Activated naive CD8-positive, alpha-beta T cell treated with anti-CD3 and anti-CD28 coated beads, Interleukin-2, amount 50 U/mL, for 16 hours (primary cell): ENCODE measurements around the gene PRDM12.
"Not testable (repeated sequence)": the region's sequence is repeated elsewhere in the genome, so short reads cannot be mapped to it uniquely, and the experiment has no call there.

Experiments
- DNase-seq: peaks from one replicate; pipeline ENCODE4 v3.0.0-alpha.2; 2020; ENCODE audit warnings: low read depth, low spot score

PRDM12 gene

DNA sequence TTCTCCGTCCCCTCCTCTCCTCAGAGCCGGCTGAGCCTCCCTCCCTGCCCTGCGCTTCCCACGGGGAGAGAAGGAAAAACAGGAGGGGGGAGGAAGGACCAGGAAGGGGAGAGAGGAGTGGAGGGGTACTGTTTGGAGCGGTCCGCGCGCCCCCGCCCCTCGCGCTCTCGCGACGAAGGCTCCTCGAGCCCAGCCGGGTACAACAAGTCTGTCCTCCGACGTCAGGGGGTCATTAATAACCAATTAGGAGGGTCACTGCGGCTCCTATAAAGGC lies 480 bp upstream of the PRDM12 start:
- DNase-seq, result no peak

DNA sequence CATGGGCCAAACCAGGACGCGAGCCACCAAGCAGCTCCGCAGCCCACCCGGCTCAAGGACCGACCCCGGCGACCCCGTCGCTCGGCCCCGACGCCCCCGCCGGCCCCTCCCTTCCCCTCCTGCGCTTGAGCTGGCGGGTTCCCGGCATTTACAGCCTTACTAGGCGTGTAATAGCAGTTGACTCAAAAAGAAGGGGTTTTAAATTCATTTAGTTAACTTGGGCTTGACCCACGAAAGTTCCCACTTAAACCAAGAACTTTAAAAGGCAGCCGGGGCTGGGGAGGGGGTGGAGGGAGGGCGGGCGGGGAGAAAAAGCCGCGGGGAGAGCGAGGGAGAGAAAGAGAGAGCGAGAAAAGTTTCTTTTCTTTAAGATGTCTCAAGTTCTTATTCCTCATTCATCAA lies 636 bp downstream of the PRDM12 start:
- no peak for DNase-seq

- no peak for DNase-seq
Measured at GRCh38 chr9:130665431-130666392, 1.3 kb downstream of the PRDM12 start.

DNA sequence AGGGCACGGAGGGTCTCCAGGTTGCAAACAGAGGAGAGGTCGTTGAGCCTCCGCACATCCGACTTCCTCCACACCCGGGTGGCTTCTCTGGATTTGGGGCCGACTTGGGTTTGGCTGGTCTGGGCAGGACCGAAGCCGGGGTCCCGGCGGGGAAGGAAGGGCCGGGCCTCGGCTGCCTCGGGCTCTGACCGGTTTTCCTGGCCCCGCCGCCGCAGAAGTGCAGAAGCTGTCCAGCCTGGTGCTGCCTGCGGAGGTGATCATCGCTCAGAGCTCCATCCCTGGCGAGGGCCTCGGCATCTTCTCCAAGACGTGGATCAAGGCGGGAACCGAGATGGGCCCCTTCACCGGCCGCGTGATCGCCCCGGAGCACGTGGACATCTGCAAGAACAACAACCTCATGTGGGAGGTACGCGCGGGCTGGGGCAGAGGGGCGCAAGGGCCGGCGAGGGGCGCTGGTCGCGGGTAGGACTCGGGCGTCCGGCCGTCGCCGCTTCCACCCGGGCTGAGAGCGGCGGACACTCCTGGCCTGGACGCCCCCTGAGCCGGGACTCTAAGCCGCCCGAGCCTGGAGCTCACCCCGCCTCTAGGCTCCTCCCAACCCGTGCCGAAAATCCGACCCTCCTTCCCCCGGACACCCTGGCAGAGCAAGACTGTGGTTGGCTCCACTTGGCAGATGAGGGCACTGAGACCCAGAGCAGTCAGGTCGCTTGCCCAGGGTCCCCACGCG lies 2.2 kb downstream of the PRDM12 start:
- DNase-seq, result no peak

- DNase-seq, result no peak
Measured at GRCh38 chr9:130667120-130667435, 2.7 kb downstream of the PRDM12 start.

- no peak for DNase-seq
Measured at GRCh38 chr9:130668196-130668595, 3.8 kb downstream of the PRDM12 start.

GRCh38 chr9:130668659-130669058 lies 4.3 kb downstream of the PRDM12 start:
- no peak for DNase-seq

GRCh38 chr9:130669965-130670364 lies 5.6 kb downstream of the PRDM12 start:
- DNase-seq, result no peak

DNA sequence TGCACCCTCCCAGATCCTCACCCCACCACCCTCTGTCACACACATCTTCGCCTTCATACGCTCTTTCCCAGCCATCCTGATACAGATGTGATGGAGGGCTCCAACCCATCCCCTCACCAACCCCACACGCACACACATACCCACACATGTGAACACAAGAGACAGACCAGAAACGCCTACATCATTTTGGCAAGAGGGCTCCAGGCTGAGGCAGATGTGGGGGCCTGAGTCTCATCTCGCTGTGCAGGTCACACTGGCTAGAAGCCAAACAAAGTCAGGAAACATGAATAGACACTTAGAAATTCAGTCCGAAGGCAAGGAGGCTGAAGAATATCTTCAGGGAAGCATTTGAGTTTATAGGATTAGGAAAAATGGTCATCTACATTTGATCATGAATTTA lies 6.2 kb downstream of the PRDM12 start:
- DNase-seq, result no peak

DNA sequence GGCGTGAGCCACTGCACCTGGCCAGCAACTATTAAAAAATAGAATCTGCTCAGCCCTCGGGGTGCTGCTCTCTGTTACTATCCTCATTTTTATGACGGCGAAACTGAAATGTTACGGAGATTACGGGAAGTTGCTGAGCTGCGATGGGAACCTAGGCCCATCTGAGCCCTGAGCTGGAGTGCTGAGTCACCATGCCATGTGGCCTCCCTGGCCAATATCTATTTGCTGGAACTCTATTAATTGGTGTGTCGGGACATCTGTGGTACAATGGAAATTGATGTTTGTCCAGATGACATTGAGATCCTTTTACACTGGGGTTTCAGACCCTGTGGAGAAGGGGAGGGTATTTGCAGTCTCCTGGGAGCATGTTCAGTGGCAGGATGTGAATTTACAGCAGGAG lies 8.1 kb downstream of the PRDM12 start:
- no peak for DNase-seq

- DNase-seq, result no peak
Measured at GRCh38 chr9:130672933-130673615, 8.7 kb downstream of the PRDM12 start.

GRCh38 chr9:130675396-130675795 lies 11.0 kb downstream of the PRDM12 start:
- no peak for DNase-seq

GRCh38 chr9:130677252-130677651 lies 12.9 kb downstream of the PRDM12 start:
- no peak for DNase-seq

GRCh38 chr9:130680836-130681768 lies 16.7 kb downstream of the PRDM12 start:
- peak; percentile 27 for DNase-seq

- no peak for DNase-seq
Measured at GRCh38 chr9:130681769-130682420, 17.5 kb downstream of the PRDM12 start.

GRCh38 chr9:130682421-130683121 lies 18.2 kb downstream of the PRDM12 start:
- no peak for DNase-seq

DNA sequence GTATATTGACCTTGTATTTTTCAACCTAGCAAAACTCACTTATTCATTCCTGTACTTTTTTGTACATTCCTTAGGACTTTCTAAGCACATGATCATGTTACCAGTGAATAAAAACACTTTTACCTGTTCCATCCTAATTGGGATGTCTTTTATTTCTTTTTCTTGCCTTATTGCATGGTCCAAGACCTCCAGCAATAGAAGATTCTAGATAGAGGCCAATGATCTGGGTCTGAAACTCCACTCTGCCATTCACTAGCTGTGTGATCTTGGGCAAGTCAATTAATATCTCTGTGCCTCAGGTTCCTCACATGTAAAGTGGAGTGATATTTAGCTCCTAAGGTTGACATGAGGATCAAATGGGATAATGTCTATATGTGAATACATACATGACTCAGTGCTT lies 20.7 kb downstream of the PRDM12 start:
- no peak for DNase-seq

DNA sequence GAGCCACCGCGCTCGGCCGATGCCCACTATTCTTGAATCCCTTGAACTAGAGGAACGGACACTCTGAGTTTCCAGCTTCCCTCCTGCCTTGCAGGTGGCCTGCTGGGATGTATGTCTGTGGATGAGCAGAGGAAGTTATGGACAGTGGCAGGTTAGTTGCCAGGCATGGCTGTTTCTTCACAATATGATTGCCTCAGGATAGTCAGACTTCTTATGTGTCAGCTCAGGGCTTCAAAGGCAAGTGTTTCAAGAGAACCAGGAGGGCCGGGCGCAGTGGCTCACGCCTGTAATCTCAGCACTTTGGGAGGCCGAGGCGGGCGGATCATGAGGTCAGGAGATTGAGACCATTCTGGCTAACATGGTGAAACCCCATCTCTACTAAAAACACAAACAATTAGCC lies 21.6 kb downstream of the PRDM12 start:
- not testable (repeated sequence) for DNase-seq

- no peak for DNase-seq
Measured at GRCh38 chr9:130687615-130688014, 23.2 kb downstream of the PRDM12 start.

DNA sequence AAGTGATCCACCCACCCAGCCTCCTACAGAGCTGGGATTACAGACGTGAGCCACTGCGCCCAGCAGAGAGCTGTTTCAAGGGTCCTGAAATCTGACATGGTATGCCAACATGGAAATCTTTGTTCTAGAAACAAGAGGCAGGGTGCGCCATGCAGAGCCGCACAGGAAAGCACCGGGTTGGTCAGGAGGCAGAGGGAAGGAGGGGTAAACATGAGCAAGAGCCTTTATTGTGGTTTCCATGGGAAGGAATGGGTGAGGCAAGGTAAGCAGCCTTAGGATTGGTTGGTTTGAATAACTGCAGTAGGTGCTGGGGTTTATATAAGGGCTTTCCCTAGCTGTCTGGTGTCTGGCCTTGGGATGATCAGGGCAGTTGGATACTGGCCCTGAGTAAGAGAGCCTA lies 23.7 kb downstream of the PRDM12 start:
- no peak for DNase-seq

DNA sequence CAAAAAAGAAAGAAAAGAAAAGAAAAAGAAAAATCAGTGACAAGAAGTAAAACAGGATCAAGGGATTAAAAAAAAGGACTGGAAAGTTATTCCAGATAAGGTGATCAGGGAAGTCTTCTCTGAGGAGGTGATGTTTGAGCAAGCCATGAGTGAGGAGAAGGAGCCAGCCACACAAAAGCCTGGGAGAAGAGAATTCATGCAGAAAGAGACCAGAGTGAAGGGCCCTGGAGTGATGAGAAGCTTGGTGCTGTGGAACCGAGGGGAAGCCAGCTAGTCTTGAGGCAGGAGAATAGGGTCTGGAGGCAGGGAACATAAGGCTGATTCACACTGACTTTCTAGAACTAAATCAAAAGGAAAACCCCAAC lies 25.2 kb downstream of the PRDM12 start:
- no peak for DNase-seq
